Stimulated activated naive CD8-positive, alpha-beta T cell treated with anti-CD3 and anti-CD28 coated beads, Interleukin-15, amount 100 ng/mL, for 72 hours (primary cell): ENCODE results near the gene EPB41L2.
A peak's percentile ranks its signal among the peaks of the same experiment; 100 is the strongest.
"Not testable (repeated sequence)": the region's sequence is repeated elsewhere in the genome, so short reads cannot be mapped to it uniquely, and the experiment has no call there.

Source experiments
- ATAC-seq: fragments of 150-1000 bp; cut with Tn5 transposase; 2 replicates; pipeline ENCODE4 v1.10.0; 2021; ENCODE audit warnings: mild to moderate bottlenecking, moderate library complexity
- DNase-seq, 2 donors: peaks; one replicate each; pipeline ENCODE4 v3.0.0; 2021 to 2022
- H3K27ac Mint-ChIP-seq, 2 donors: one replicate each; pipeline ENCODE4 v1.8.0; 2022; ENCODE audit warnings: mild to moderate bottlenecking in 2 of 2, mixed read lengths in 2 of 2, moderate library complexity in 2 of 2
- H3K27me3 Mint-ChIP-seq: one replicate; pipeline ENCODE4 v1.8.0; 2022; ENCODE audit warnings: mixed read lengths
- H3K4me1 Mint-ChIP-seq: one replicate; pipeline ENCODE4 v1.8.0; 2022; ENCODE audit warnings: mild to moderate bottlenecking, mixed read lengths
- H3K4me3 Mint-ChIP-seq, 2 donors: one replicate each; pipeline ENCODE4 v1.8.0; 2022; ENCODE audit warnings: mild to moderate bottlenecking in 2 of 2, mixed read lengths in 2 of 2, moderate library complexity in 1 of 2
- H3K9me3 Mint-ChIP-seq, 2 donors: one replicate each; pipeline ENCODE4 v1.8.0; 2022; ENCODE audit warnings: mixed read lengths in 2 of 2

Gene EPB41L2

DNA sequence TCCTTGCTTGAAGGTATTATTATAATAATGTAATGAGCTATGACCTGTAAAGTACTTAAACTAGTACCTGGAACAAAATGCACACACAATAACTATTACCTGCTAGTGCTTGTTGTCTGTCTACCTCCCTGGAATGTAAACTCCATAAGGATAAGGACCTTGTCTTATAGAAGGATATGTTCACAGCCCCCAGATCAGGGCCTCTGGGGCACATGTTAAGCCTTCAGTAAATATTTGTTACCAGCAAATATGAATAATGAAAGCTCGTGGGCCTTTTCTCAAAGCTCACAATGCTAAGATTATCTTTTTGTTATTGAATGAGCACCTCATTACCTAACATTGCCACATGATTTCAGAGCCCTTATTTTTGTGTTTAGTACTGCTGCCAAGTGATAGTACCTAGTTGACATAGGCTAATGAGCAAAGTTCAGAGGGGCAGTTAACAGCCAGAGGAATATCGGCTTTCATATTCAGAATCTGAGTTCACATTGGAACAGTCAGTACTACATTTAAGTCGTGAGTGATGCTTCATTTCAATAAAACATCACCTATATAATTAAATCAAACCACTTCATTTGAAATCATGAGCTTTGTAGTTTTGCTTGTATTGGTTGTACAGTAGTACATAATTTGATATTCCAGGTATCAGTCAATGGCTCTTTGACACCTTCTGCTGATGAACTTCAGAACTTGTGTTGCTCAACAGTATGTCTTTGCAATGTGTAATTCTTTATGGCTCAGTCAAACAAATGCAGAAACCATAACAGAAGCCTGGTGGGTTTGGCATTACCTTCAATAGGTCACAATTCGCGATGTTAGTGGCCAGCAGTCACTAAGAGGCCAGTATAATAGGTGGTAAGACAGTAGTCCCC, 247.6 kb downstream of the EPB41L2 start:
- no peak for DNase-seq
- H3K27me3 Mint-ChIP-seq, result no peaks in the 10 kb centered on the region
- no peak overlapping the region for H3K27ac Mint-ChIP-seq
- H3K4me3 Mint-ChIP-seq, result no peak overlapping the region
- peaks cover 0 to 23% of the 10 kb centered on the region in 2 donors for H3K9me3 Mint-ChIP-seq
- H3K4me1 Mint-ChIP-seq, result peaks cover 4% of the 10 kb centered on the region
- ATAC-seq, result no peak

DNA sequence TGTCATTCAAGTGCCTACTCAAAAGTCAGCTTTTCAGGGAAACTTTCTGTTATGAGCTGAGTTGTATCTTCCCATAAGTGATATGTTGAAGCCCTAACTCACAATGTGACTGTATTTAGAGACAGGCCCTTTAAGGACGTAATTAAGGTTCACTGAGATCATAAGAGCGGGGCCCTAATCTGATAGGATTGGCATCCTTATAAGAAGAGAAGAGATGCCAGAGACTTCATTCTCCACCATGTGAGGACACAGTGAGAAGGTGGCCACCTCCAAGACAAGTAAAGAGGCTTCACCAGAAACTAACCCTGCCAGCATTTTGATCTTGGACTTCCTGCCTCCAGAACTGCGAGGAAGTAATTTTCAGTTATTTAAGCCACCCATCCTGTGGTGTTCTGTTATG, 248.5 kb downstream of the EPB41L2 start:
- DNase-seq (no peak), ATAC-seq (no peak)
- Mint-ChIP-seq H3K27me3 (no peaks in the 10 kb centered on the region), H3K27ac (no peak overlapping the region), H3K4me3 (no peak overlapping the region), H3K9me3 (peaks cover 0 to 23% of the 10 kb centered on the region in 2 donors), H3K4me1 (peaks cover 4% of the 10 kb centered on the region)

- no peak for DNase-seq
- Mint-ChIP-seq H3K4me1 (no peaks in the 10 kb centered on the region), H3K9me3 (peaks cover 0 to 13% of the 10 kb centered on the region in 2 donors), H3K27me3 (no peaks in the 10 kb centered on the region), H3K27ac (no peak overlapping the region), H3K4me3 (no peak overlapping the region)
- ATAC-seq, result no peak
Measured at GRCh38 chr6:130811932-130812331, 251.1 kb downstream of the EPB41L2 start.

DNA sequence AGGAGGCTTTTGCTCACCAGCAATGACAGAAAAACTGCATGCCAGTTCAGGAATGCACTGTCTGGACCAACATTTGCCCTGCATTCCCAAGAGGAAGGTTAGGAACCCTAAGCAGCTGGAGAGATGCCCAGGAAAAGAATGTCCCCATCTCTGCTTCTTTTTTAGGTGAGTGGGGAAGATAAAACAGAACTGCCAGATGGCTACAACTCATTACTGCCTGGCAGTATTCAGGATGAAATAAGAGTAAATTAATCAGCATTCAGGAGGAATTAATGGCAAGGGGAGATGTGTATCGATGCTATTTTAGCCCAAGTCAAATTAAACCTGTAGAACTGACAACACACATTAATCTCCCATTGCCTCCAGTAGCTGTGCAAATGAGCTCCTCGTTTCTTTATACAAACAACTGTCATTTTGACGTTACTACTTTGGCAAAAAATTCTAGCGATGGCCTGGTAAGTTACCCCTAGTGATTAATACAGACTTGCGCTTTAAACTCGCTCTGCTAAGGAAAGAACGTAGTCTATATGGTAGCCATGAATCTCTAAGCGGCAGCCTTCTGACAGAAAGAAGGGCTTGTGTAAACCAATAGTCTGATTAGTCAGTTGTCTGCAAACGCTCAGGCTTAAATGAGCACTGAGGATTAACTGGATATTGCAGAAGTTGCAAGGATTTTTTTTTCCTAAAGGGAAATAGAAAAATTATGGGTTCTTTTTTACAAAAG, 252.6 kb downstream of the EPB41L2 start:
- no peak for ATAC-seq
- Mint-ChIP-seq H3K27ac (no peak overlapping the region), H3K4me3 (no peak overlapping the region), H3K4me1 (no peaks in the 10 kb centered on the region), H3K9me3 (peaks cover 0 to 9% of the 10 kb centered on the region in 2 donors), H3K27me3 (no peaks in the 10 kb centered on the region)
- DNase-seq, result no peak

DNA sequence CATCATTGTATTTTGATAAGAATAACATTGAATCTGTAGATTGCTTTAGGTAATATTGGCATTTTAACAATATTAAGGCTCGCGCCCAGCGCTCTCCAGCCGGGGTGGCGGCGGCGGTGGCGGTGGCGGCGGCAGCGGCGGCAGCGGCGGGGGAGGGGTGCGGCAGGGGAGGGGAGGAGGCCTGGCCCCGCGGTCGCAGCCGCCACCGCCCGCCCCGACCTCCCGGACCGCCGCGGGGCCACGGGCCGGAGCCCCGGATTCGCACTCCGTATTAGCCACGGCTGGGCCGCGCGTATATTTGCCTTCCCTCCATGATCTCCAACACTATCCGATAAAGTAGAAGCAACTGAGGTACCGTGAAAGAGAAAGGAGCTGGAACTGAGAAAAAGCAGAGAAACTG, 261.7 kb downstream of the EPB41L2 start:
- not testable (repeated sequence) for DNase-seq, H3K27me3 Mint-ChIP-seq, H3K4me3 Mint-ChIP-seq, H3K4me1 Mint-ChIP-seq
- Mint-ChIP-seq H3K27ac (peak overlapping the region in 1 of 2 donors; percentile 80), H3K9me3 (peaks cover 0 to 12% of the 10 kb centered on the region in 2 donors)
- ATAC-seq, result peak; percentile 57

DNA sequence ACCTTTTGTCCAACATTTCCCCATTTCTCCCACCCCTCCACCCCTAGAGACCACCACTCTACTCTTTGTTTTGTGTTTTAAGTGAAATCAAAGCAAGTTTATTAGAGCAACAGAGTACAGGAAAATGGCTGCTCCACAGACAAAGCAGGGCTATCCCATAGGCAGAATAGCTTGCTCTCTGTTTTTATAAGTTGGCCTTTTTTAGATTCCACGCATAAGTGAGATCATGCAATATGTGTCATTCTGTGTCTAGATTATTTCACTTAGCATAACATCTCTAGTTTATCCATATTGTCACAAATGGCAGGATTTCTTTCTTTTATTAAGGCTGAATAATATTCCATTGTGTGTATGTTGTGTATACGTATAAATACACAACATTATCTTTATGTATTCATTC, 266.0 kb downstream of the EPB41L2 start:
- Mint-ChIP-seq H3K9me3 (peaks cover 7 to 8% of the 10 kb centered on the region in 2 donors), H3K4me3 (no peak overlapping the region), H3K4me1 (peaks cover 20% of the 10 kb centered on the region), H3K27ac (no peak overlapping the region), H3K27me3 (no peaks in the 10 kb centered on the region)
- ATAC-seq (no peak), DNase-seq (no peak)

DNA sequence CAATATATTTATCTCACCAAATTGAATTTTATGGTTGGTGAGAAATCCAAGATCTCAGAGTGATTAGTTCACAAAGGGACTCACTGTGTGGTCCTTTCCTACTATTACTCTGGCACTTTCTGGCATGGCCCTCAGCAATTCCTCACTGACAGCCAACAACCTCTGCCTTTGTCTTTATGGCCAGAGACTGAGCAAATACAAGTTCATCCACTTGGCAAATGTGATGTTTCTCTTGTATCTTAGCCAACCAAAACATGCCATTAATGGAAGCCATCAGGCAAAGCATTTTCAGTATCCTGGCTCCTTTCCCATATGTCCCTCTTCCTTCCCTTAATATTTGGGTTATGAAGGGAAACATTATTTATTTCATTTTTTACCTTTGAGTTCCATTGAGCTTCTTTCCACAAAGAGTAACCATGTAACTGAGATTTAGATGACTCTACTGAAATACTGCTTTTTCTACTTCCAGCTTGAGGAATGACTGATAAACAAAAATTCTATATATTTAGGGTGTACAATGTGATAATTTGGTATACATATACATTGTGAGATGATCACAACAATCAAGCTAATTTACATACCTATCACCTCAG, 266.6 kb downstream of the EPB41L2 start:
- Mint-ChIP-seq H3K27ac (no peak overlapping the region), H3K9me3 (peaks cover 7 to 8% of the 10 kb centered on the region in 2 donors), H3K4me3 (no peak overlapping the region), H3K4me1 (peaks cover 20% of the 10 kb centered on the region), H3K27me3 (no peaks in the 10 kb centered on the region)
- DNase-seq (no peak), ATAC-seq (no peak)

DNA sequence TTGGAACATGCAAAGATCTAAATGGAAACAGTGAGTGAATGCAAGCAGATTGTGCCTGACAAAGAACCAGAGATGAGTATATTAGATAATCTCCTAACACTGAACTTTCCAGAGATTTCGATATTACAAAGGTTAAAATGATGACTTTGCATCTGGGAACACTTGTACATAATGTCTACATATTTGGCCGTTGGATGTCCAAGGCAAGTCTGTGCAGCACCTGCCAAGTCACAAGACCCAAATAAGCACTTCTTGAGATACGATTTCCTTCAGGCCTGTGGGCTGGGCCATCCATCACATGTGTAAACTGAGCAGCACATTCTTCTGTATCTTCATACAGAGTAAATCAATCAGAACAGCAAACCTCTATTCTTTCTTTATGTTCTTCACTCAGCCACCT, 268.3 kb downstream of the EPB41L2 start:
- ATAC-seq (no peak), DNase-seq (no peak)
- Mint-ChIP-seq H3K27me3 (no peaks in the 10 kb centered on the region), H3K9me3 (peaks cover 7 to 8% of the 10 kb centered on the region in 2 donors), H3K4me3 (no peak overlapping the region), H3K27ac (no peak overlapping the region), H3K4me1 (peaks cover 20% of the 10 kb centered on the region)

GRCh38 chr6:130794010-130794697, 268.9 kb downstream of the EPB41L2 start:
- Mint-ChIP-seq H3K9me3 (peaks cover 5 to 7% of the 10 kb centered on the region in 2 donors), H3K27me3 (no peaks in the 10 kb centered on the region), H3K4me3 (no peak overlapping the region), H3K4me1 (peaks cover 20% of the 10 kb centered on the region), H3K27ac (peak overlapping the region in 1 of 2 donors; percentile 9)
- DNase-seq, result no peak
- peak; percentile 39 for ATAC-seq
